ENCODE measurements around the gene KIF26A.

- TF ChIP-seq BRD4 (CRISPR knock-in tag; IDR thresholded peaks at IDR 0.05) (no peak), RAD51 (IDR thresholded peaks at IDR 0.05; ENCODE audit: borderline replicate concordance) (no peak), FOSL1 (CRISPR knock-in tag; IDR thresholded peaks at IDR 0.05; ENCODE audit: borderline replicate concordance) (no peak), CTCF (CRISPR knock-in tag; IDR thresholded peaks at IDR 0.05) (no peak), MYC (CRISPR knock-in tag; IDR thresholded peaks at IDR 0.05; ENCODE audit: borderline replicate concordance) (no peak), CBX2 (IDR thresholded peaks at IDR 0.05; ENCODE audit: low read depth, low read length) (no peak), CBX2 (CRISPR knock-in tag; IDR thresholded peaks at IDR 0.05; ENCODE audit: low read depth) (no peak)
Measured at GRCh38 chr14:104217486-104218360, 79.3 kb downstream of the KIF26A start.

Measured in HepG2 (cell line).